Parathyroid adenoma (tissue), 2 donors: ENCODE results near the gene POU3F1.

ENCODE experiments used
- H2AFZ ChIP-seq: fragments of 300-600 bp; sonication (generic); one replicate; pipeline ENCODE4 v1.7.0; 2017; ENCODE audit warnings: antibody characterized with exemption, mild to moderate bottlenecking
- H3K27ac ChIP-seq: fragments of 300-600 bp; sonication (generic); one replicate; pipeline ENCODE4 v1.7.0; 2017
- H3K27me3 ChIP-seq: fragments of 300-600 bp; sonication (generic); one replicate; pipeline ENCODE4 v1.7.0; 2017; ENCODE audit warnings: low read length; ENCODE audit not compliant: control insufficient read depth, insufficient read depth
- H3K36me3 ChIP-seq: fragments of 300-600 bp; sonication (generic); one replicate; pipeline ENCODE4 v1.7.0; 2017; ENCODE audit warnings: low read length; ENCODE audit not compliant: control insufficient read depth, insufficient read depth
- H3K4me1 ChIP-seq: fragments of 300-600 bp; sonication (generic); one replicate; pipeline ENCODE4 v1.7.0; 2017; ENCODE audit warnings: control low read depth
- H3K4me2 ChIP-seq: fragments of 300-600 bp; sonication (generic); one replicate; pipeline ENCODE4 v1.7.0; 2017; ENCODE audit warnings: low read length
- H3K4me3 ChIP-seq: fragments of 300-600 bp; sonication (generic); one replicate; pipeline ENCODE4 v1.7.0; 2017; ENCODE audit warnings: low read depth, low read length
- H3K79me2 ChIP-seq: fragments of 300-600 bp; sonication (generic); one replicate; pipeline ENCODE4 v1.7.0; 2017; ENCODE audit warnings: control low read depth
- H3K9ac ChIP-seq: fragments of 300-600 bp; sonication (generic); one replicate; pipeline ENCODE4 v1.7.0; 2017; ENCODE audit warnings: mild to moderate bottlenecking
- H3K9me3 ChIP-seq: fragments of 300-600 bp; sonication (generic); one replicate; pipeline ENCODE4 v1.7.0; 2017; ENCODE audit warnings: low read length; ENCODE audit not compliant: control insufficient read depth
- TF ChIP-seq, protein P1 (sequence below): fragments of 300-600 bp; sonication (generic); IDR thresholded peaks from one replicate; pipeline ENCODE4 v1.7.0; 2017; ENCODE audit warnings: antibody characterized with exemption, mild to moderate bottlenecking
- donor health status: primary hyperparathyroidism.

The POU3F1 gene

GRCh38 chr1:38026592-38027200 is 19.9 kb downstream of the POU3F1 start:
- Histone ChIP-seq H3K27ac (no peak overlapping the region), H2AFZ (no peak overlapping the region), H3K36me3 (no peaks in the 10 kb centered on the region)

DNA sequence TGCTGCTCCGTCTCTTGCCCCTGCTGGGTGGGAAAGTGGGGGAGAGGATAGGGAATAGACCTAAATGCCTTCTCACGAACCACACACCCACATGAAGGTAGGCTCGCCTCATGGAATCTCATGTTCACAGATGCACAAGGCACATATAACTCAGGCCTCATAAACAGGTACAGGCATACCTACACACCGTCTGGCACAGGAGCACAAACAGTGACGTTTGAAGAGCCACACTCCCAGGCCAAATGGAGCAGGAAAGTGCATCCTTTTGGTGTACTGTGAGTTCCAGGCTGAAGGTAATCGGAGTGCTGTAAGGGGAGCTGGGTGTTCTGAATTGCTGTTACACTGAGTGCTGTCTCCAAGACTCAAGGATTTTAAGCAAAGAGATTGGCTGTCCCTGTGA is 20.9 kb downstream of the POU3F1 start:
- H3K9me3 ChIP-seq, result no peaks in the 10 kb centered on the region
- no peaks in the 10 kb centered on the region for H3K36me3 ChIP-seq
- no peak overlapping the region for H3K27ac ChIP-seq
- H3K79me2 ChIP-seq, result no peaks in the 10 kb centered on the region
- no peaks in the 10 kb centered on the region for H3K27me3 ChIP-seq
- H3K4me2 ChIP-seq, result no peak overlapping the region
- TF ChIP-seq, protein P1, sequence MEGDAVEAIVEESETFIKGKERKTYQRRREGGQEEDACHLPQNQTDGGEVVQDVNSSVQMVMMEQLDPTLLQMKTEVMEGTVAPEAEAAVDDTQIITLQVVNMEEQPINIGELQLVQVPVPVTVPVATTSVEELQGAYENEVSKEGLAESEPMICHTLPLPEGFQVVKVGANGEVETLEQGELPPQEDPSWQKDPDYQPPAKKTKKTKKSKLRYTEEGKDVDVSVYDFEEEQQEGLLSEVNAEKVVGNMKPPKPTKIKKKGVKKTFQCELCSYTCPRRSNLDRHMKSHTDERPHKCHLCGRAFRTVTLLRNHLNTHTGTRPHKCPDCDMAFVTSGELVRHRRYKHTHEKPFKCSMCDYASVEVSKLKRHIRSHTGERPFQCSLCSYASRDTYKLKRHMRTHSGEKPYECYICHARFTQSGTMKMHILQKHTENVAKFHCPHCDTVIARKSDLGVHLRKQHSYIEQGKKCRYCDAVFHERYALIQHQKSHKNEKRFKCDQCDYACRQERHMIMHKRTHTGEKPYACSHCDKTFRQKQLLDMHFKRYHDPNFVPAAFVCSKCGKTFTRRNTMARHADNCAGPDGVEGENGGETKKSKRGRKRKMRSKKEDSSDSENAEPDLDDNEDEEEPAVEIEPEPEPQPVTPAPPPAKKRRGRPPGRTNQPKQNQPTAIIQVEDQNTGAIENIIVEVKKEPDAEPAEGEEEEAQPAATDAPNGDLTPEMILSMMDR, result no peak
- H2AFZ ChIP-seq, result no peak overlapping the region
- H3K9ac ChIP-seq, result no peak overlapping the region
- H3K4me3 ChIP-seq, result no peak overlapping the region
- peaks cover 10% of the 10 kb centered on the region for H3K4me1 ChIP-seq

More at GRCh38 chr1:38026592-38027200, 19.9 kb downstream of the POU3F1 start:
- TF ChIP-seq, protein P1, result peak; percentile 65
- no peaks in the 10 kb centered on the region for H3K27me3 ChIP-seq
- H3K9me3 ChIP-seq, result no peaks in the 10 kb centered on the region
- no peak overlapping the region for H3K4me2 ChIP-seq
- H3K9ac ChIP-seq, result no peak overlapping the region
- H3K4me1 ChIP-seq, result peaks cover 10% of the 10 kb centered on the region
- no peaks in the 10 kb centered on the region for H3K79me2 ChIP-seq
- no peak overlapping the region for H3K4me3 ChIP-seq

DNA sequence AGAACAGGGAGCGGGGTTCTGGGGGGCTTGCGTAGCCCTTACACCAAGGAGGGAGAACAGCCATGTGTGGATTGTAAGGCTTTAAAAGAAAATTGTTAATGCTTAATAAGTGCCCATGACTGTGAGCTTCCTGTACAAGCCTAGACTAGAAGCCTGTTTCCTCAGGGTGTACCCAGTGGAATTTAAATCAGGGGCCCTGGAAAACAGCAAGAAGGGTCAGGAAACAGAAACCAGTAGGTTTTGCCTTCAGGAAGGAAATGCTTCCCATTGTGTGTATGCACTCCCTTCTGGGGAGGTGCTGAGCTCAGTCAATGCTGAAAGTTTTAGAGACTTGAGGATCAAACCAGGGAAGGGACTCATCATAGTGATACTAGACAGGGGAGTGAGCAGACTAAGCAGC is 21.4 kb downstream of the POU3F1 start:
- H3K4me1 ChIP-seq, result peaks cover 7% of the 10 kb centered on the region

GRCh38 chr1:38022810-38023209 is 23.8 kb downstream of the POU3F1 start:
- no peak overlapping the region for H2AFZ ChIP-seq
- H3K9ac ChIP-seq, result no peak overlapping the region
- no peaks in the 10 kb centered on the region for H3K9me3 ChIP-seq
- TF ChIP-seq, protein P1, result no peak
- H3K79me2 ChIP-seq, result no peaks in the 10 kb centered on the region
- no peak overlapping the region for H3K4me3 ChIP-seq
- no peaks in the 10 kb centered on the region for H3K36me3 ChIP-seq
- no peak overlapping the region for H3K27ac ChIP-seq
- no peaks in the 10 kb centered on the region for H3K27me3 ChIP-seq
- H3K4me2 ChIP-seq, result no peak overlapping the region
- no peaks in the 10 kb centered on the region for H3K4me1 ChIP-seq

More for the DNA sequence above, 21.4 kb downstream of the POU3F1 start:
- no peaks in the 10 kb centered on the region for H3K79me2 ChIP-seq
- H3K27ac ChIP-seq, result no peak overlapping the region
- H3K36me3 ChIP-seq, result no peaks in the 10 kb centered on the region
- H3K4me3 ChIP-seq, result no peak overlapping the region
- H2AFZ ChIP-seq, result no peak overlapping the region
- H3K27me3 ChIP-seq, result no peaks in the 10 kb centered on the region
- no peaks in the 10 kb centered on the region for H3K9me3 ChIP-seq
- H3K9ac ChIP-seq, result no peak overlapping the region
- no peak overlapping the region for H3K4me2 ChIP-seq
- TF ChIP-seq, protein P1, result no peak

- Histone ChIP-seq H3K27ac (no peak overlapping the region), H3K27me3 (no peaks in the 10 kb centered on the region)
Measured at GRCh38 chr1:38021969-38022368, 24.6 kb downstream of the POU3F1 start.

More at GRCh38 chr1:38021969-38022368, 24.6 kb downstream of the POU3F1 start:
- Histone ChIP-seq H2AFZ (no peak overlapping the region), H3K4me1 (no peaks in the 10 kb centered on the region), H3K36me3 (no peaks in the 10 kb centered on the region), H3K4me3 (no peak overlapping the region), H3K9me3 (no peaks in the 10 kb centered on the region), H3K4me2 (no peak overlapping the region), H3K79me2 (no peaks in the 10 kb centered on the region), H3K9ac (no peak overlapping the region)
- TF ChIP-seq, protein P1, result no peak
